ENCODE measurements around the gene TNFRSF19. TPM values are rescaled to one million over a fixed set of nuclear protein-coding genes. Genes with fewer than 3 reads are reported as not detected.
A peak's percentile ranks its signal among the peaks of the same experiment; 100 is the strongest.
"Not testable (repeated sequence)": the region's sequence is repeated elsewhere in the genome, so short reads cannot be mapped to it uniquely, and the experiment has no call there.

Gene TNFRSF19
- total RNA-seq, 2 donors from 2014 or later: 0.28 TPM; not detected in 1

GRCh38 chr13:23579896-23580683 lies 9.9 kb downstream of the TNFRSF19 start:
- H3K4me3 Mint-ChIP-seq: peak overlapping the region; percentile 41
- ATAC-seq (replicated peaks): no peak
- H3K9me3 Mint-ChIP-seq: no peaks in the 10 kb centered on the region
- H3K36me3 Mint-ChIP-seq (ENCODE audit: low read depth): no peaks in the 10 kb centered on the region
- peaks cover 19% of the 10 kb centered on the region for H3K27me3 Mint-ChIP-seq
- no peak overlapping the region for H3K27ac Mint-ChIP-seq
- peaks cover 6% of the 10 kb centered on the region for H3K4me1 Mint-ChIP-seq

DNA sequence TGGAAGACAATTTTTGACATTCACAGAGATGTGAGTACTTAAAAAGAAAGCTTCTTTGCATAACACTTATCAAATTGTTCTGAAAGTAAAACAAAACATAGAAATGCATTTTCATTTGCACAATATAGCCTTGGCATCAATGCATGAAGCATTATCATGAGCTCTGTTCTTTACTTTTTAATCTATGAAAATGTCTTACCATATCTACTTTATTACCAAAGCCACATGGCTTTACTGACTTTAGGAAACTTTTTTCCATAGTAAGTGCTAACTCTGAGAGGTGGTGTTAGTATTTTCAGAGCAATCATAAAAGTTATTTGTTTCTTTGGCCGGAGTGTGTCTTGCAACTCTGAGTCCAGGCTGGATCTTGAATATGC lies 10.5 kb downstream of the TNFRSF19 start:
- Mint-ChIP-seq H3K36me3 (ENCODE audit: low read depth) (no peaks in the 10 kb centered on the region), H3K27ac (no peak overlapping the region), H3K4me3 (peak overlapping the region; percentile 41), H3K27me3 (peaks cover 25% of the 10 kb centered on the region), H3K9me3 (no peaks in the 10 kb centered on the region), H3K4me1 (peaks cover 6% of the 10 kb centered on the region)
- no peak for ATAC-seq (replicated peaks)

- no peak for ATAC-seq (replicated peaks)
- no peak overlapping the region for H3K4me3 Mint-ChIP-seq
- no peaks in the 10 kb centered on the region for H3K9me3 Mint-ChIP-seq
- no peak overlapping the region for H3K27ac Mint-ChIP-seq
- H3K27me3 Mint-ChIP-seq: peaks cover 30% of the 10 kb centered on the region
- H3K36me3 Mint-ChIP-seq (ENCODE audit: low read depth): no peaks in the 10 kb centered on the region
- peaks cover 6% of the 10 kb centered on the region for H3K4me1 Mint-ChIP-seq
Measured at GRCh38 chr13:23583491-23583890, 13.3 kb downstream of the TNFRSF19 start.

GRCh38 chr13:23584275-23584674 lies 14.1 kb downstream of the TNFRSF19 start:
- H3K4me1 Mint-ChIP-seq: peaks cover 6% of the 10 kb centered on the region
- H3K9me3 Mint-ChIP-seq: no peaks in the 10 kb centered on the region
- no peak overlapping the region for H3K27ac Mint-ChIP-seq
- H3K4me3 Mint-ChIP-seq: no peak overlapping the region
- peaks cover 36% of the 10 kb centered on the region for H3K27me3 Mint-ChIP-seq
- no peaks in the 10 kb centered on the region for H3K36me3 Mint-ChIP-seq (ENCODE audit: low read depth)
- ATAC-seq (replicated peaks): no peak

GRCh38 chr13:23586336-23586735 lies 16.1 kb downstream of the TNFRSF19 start:
- Mint-ChIP-seq H3K27ac (no peak overlapping the region), H3K4me1 (no peaks in the 10 kb centered on the region), H3K27me3 (peaks cover 32% of the 10 kb centered on the region), H3K36me3 (ENCODE audit: low read depth) (no peaks in the 10 kb centered on the region), H3K4me3 (no peak overlapping the region), H3K9me3 (no peaks in the 10 kb centered on the region)
- no peak for ATAC-seq (replicated peaks)

DNA sequence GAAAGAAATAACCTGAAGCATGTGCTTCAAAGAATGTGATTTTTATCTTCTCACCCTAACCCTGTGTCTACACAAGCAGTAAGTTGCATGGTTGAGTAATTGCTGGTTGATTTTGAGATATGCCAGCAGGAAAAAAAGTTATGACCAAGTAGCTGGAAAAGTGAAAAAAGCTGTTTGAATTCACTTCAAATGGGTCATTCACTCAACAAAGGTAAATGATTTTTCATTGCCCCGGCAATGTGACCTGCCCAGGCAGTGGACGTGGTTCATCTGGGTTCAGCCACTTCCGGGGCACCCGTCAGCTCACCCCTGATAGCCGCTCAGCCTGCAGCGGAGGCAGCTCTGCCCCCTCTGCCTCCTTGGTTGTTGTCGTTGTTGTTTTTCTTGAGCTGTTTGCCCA lies 18.5 kb downstream of the TNFRSF19 start:
- Mint-ChIP-seq H3K27ac (no peak overlapping the region), H3K9me3 (no peaks in the 10 kb centered on the region), H3K4me1 (no peaks in the 10 kb centered on the region), H3K36me3 (ENCODE audit: low read depth) (no peaks in the 10 kb centered on the region), H3K4me3 (no peak overlapping the region), H3K27me3 (peaks cover 28% of the 10 kb centered on the region)
- ATAC-seq (replicated peaks): no peak

GRCh38 chr13:23592596-23592995 lies 22.4 kb downstream of the TNFRSF19 start:
- H3K27ac Mint-ChIP-seq: no peak overlapping the region
- no peak overlapping the region for H3K4me3 Mint-ChIP-seq
- H3K36me3 Mint-ChIP-seq (ENCODE audit: low read depth): no peaks in the 10 kb centered on the region
- H3K4me1 Mint-ChIP-seq: no peaks in the 10 kb centered on the region
- H3K27me3 Mint-ChIP-seq: peaks cover 24% of the 10 kb centered on the region
- ATAC-seq (replicated peaks): no peak
- H3K9me3 Mint-ChIP-seq: no peaks in the 10 kb centered on the region

DNA sequence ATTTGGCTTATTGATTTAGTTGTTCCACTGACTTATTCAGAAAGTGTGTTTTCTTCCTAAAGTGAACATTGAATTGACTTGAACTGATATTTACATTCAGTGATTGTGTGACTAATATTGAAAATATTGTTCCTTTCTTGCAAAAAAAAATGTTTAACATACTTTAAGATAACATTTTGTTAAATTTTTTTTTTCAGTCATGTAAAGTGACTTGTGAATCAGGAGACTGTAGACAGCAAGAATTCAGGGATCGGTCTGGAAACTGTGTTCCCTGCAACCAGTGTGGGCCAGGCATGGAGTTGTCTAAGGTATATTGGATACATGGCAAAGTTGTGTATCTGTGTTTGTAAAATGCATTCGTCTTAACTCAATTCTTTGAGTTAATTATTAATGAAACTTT lies 22.9 kb downstream of the TNFRSF19 start:
- Mint-ChIP-seq H3K27me3 (peaks cover 24% of the 10 kb centered on the region), H3K4me1 (no peaks in the 10 kb centered on the region), H3K4me3 (no peak overlapping the region), H3K36me3 (ENCODE audit: low read depth) (no peaks in the 10 kb centered on the region), H3K27ac (no peak overlapping the region), H3K9me3 (no peaks in the 10 kb centered on the region)
- no peak for ATAC-seq (replicated peaks)

- H3K4me3 Mint-ChIP-seq; H3K27ac Mint-ChIP-seq; H3K36me3 Mint-ChIP-seq (ENCODE audit: low read depth); ATAC-seq (replicated peaks); H3K4me1 Mint-ChIP-seq; H3K9me3 Mint-ChIP-seq: not testable (repeated sequence)
- H3K27me3 Mint-ChIP-seq: peaks cover 20% of the 10 kb centered on the region
Measured at GRCh38 chr13:23594290-23594689, 24.1 kb downstream of the TNFRSF19 start.

DNA sequence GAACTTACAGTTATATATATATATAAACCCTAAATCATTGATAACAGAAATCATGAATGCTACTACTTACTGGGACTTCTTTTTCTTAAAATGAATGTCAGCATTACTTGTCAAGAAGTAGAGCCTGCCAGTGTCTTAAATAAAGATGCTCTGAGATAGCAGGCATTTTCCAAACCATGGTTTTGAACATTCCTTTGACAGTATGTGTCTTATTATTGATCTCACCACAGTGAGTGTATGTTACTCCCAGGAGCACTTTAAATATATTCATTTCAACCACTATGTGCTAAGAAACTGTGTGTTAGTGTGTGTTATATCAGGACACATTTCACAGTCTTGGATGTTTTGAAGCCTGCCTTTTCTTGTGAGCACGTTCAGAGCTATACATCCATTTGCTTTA lies 28.2 kb downstream of the TNFRSF19 start:
- no peak overlapping the region for H3K4me3 Mint-ChIP-seq
- H3K4me1 Mint-ChIP-seq: no peaks in the 10 kb centered on the region
- peaks cover 7% of the 10 kb centered on the region for H3K9me3 Mint-ChIP-seq
- H3K27ac Mint-ChIP-seq: no peak overlapping the region
- ATAC-seq (replicated peaks): no peak
- peaks cover 23% of the 10 kb centered on the region for H3K27me3 Mint-ChIP-seq
- no peaks in the 10 kb centered on the region for H3K36me3 Mint-ChIP-seq (ENCODE audit: low read depth)

- no peak for ATAC-seq (replicated peaks)
- Mint-ChIP-seq H3K4me3 (no peak overlapping the region), H3K4me1 (no peaks in the 10 kb centered on the region), H3K27ac (no peak overlapping the region), H3K36me3 (ENCODE audit: low read depth) (no peaks in the 10 kb centered on the region), H3K27me3 (peaks cover 24% of the 10 kb centered on the region), H3K9me3 (peaks cover 7% of the 10 kb centered on the region)
Measured at GRCh38 chr13:23599083-23599925, 29.1 kb downstream of the TNFRSF19 start.

DNA sequence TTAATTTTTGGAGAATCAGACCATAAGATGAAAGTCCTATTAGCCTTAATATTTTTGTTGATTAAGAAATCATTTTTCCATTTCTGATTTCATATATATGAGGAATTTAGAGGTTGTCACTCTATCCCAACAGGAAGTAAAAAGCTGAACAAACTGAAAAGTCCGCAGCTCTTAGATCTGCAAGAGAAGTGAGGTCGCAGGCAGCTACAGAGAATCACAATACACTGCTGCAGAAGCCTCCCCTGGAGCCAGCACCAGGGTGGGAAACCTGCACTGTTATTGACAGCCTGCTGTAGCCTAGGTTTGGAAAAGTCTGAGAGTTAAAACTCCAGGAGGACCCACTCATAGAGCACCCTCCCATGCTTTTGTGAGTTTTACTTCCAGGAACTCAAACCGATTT lies 29.9 kb downstream of the TNFRSF19 start:
- ATAC-seq (replicated peaks): no peak
- H3K27me3 Mint-ChIP-seq: peaks cover 27% of the 10 kb centered on the region
- H3K4me1 Mint-ChIP-seq: no peaks in the 10 kb centered on the region
- H3K27ac Mint-ChIP-seq: no peak overlapping the region
- no peak overlapping the region for H3K4me3 Mint-ChIP-seq
- H3K9me3 Mint-ChIP-seq: peaks cover 7% of the 10 kb centered on the region
- H3K36me3 Mint-ChIP-seq (ENCODE audit: low read depth): no peaks in the 10 kb centered on the region

GRCh38 chr13:23600534-23600933 lies 30.3 kb downstream of the TNFRSF19 start:
- no peak overlapping the region for H3K27ac Mint-ChIP-seq
- peaks cover 23% of the 10 kb centered on the region for H3K27me3 Mint-ChIP-seq
- H3K36me3 Mint-ChIP-seq (ENCODE audit: low read depth): no peaks in the 10 kb centered on the region
- no peaks in the 10 kb centered on the region for H3K4me1 Mint-ChIP-seq
- no peak overlapping the region for H3K4me3 Mint-ChIP-seq
- H3K9me3 Mint-ChIP-seq: peaks cover 7% of the 10 kb centered on the region
- ATAC-seq (replicated peaks): no peak

- Mint-ChIP-seq H3K27me3 (peaks cover 15% of the 10 kb centered on the region), H3K27ac (no peak overlapping the region), H3K4me1 (peaks cover 4% of the 10 kb centered on the region), H3K4me3 (no peak overlapping the region), H3K9me3 (no peaks in the 10 kb centered on the region), H3K36me3 (ENCODE audit: low read depth) (no peaks in the 10 kb centered on the region)
- ATAC-seq (replicated peaks): no peak
Measured at GRCh38 chr13:23605831-23606230, 35.6 kb downstream of the TNFRSF19 start.

DNA sequence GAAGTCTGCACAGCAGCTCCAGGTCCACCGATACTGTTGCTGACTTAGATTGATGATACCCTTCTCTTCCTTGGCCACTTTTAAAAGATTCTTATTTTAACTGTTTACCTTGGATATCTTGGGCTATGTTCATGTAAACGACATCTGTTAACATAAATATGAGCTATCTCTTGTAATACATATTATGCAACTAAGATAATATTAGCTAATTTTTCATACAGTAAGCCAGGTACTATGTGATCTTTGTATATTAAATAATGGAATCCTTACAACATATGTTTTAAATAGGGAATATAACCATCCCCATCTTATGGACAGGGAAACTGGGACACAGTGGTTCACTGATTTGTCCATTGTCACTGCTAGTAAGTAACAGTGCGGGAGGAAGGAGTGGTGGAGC lies 37.9 kb downstream of the TNFRSF19 start:
- ATAC-seq (replicated peaks): no peak
- peaks cover 19% of the 10 kb centered on the region for H3K27me3 Mint-ChIP-seq
- no peak overlapping the region for H3K4me3 Mint-ChIP-seq
- no peaks in the 10 kb centered on the region for H3K9me3 Mint-ChIP-seq
- no peak overlapping the region for H3K27ac Mint-ChIP-seq
- no peaks in the 10 kb centered on the region for H3K36me3 Mint-ChIP-seq (ENCODE audit: low read depth)
- peaks cover 4% of the 10 kb centered on the region for H3K4me1 Mint-ChIP-seq
